Activated naive CD8-positive, alpha-beta T cell treated with anti-CD3 and anti-CD28 coated beads for 36 hours (primary cell): ENCODE results near the gene BBS5. TPM values are rescaled to one million over a fixed set of nuclear protein-coding genes. Genes with fewer than 3 reads are reported as not detected.
"Not testable (repeated sequence)": the region's sequence is repeated elsewhere in the genome, so short reads cannot be mapped to it uniquely, and the experiment has no call there.

Experiments used
- DNase-seq: peaks from one replicate; pipeline ENCODE4 v3.0.0; 2021
- H3K27ac Mint-ChIP-seq: one replicate; pipeline ENCODE4 v1.8.0; 2022; ENCODE audit warnings: mild to moderate bottlenecking, moderate library complexity, mixed read lengths
- H3K27me3 Mint-ChIP-seq: one replicate; pipeline ENCODE4 v1.8.0; 2022; ENCODE audit warnings: mild to moderate bottlenecking, mixed read lengths
- H3K36me3 Mint-ChIP-seq: one replicate; pipeline ENCODE4 v1.8.0; 2021; ENCODE audit warnings: mild to moderate bottlenecking, mixed read lengths
- H3K4me1 Mint-ChIP-seq: one replicate; pipeline ENCODE4 v1.8.0; 2021; ENCODE audit warnings: mixed read lengths
- H3K4me3 Mint-ChIP-seq: one replicate; pipeline ENCODE4 v1.8.0; 2022; ENCODE audit warnings: mild to moderate bottlenecking, moderate library complexity, mixed read lengths
- H3K9me3 Mint-ChIP-seq: one replicate; pipeline ENCODE4 v1.8.0; 2022; ENCODE audit warnings: mixed read lengths
- total RNA-seq, 2 experiments: library from RNA; stranded (reverse); gene quantifications; one replicate each; pipeline ENCODE4 v1.2.3, GENCODE V29; 2021

The BBS5 gene
- total RNA-seq, 2 experiments from 2014 or later, result 3.5 to 5.0 TPM

DNA sequence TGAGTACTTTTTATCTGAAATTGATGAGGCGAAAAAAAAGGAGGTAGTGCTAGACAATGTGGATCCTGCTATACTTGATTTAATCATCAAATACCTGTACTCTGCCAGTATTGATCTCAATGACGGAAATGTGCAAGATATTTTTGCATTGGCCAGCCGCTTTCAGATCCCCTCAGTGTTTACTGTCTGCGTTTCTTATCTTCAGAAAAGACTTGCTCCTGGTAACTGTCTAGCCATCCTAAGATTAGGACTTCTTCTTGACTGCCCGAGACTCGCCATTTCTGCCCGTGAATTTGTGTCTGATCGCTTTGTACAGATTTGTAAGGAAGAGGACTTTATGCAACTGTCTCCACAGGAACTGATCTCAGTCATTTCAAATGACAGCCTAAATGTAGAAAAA, 30.7 kb downstream of the BBS5 start:
- no peaks in the 10 kb centered on the region for H3K27me3 Mint-ChIP-seq
- H3K36me3 Mint-ChIP-seq, result peaks cover 4% of the 10 kb centered on the region
- no peaks in the 10 kb centered on the region for H3K4me1 Mint-ChIP-seq
- no peak overlapping the region for H3K4me3 Mint-ChIP-seq
- DNase-seq, result no peak
- no peak overlapping the region for H3K27ac Mint-ChIP-seq
- no peaks in the 10 kb centered on the region for H3K9me3 Mint-ChIP-seq

- Mint-ChIP-seq H3K4me1 (no peaks in the 10 kb centered on the region), H3K27ac (no peak overlapping the region), H3K36me3 (no peaks in the 10 kb centered on the region), H3K27me3 (no peaks in the 10 kb centered on the region), H3K9me3 (no peaks in the 10 kb centered on the region), H3K4me3 (no peak overlapping the region)
- DNase-seq, result no peak
Observed at GRCh38 chr2:169510496-169510895, 31.2 kb downstream of the BBS5 start.

- Mint-ChIP-seq H3K27me3 (no peaks in the 10 kb centered on the region), H3K36me3 (no peaks in the 10 kb centered on the region), H3K9me3 (no peaks in the 10 kb centered on the region), H3K27ac (no peak overlapping the region), H3K4me1 (no peaks in the 10 kb centered on the region), H3K4me3 (no peak overlapping the region)
- DNase-seq, result no peak
Observed at GRCh38 chr2:169511818-169512217, 32.5 kb downstream of the BBS5 start.

DNA sequence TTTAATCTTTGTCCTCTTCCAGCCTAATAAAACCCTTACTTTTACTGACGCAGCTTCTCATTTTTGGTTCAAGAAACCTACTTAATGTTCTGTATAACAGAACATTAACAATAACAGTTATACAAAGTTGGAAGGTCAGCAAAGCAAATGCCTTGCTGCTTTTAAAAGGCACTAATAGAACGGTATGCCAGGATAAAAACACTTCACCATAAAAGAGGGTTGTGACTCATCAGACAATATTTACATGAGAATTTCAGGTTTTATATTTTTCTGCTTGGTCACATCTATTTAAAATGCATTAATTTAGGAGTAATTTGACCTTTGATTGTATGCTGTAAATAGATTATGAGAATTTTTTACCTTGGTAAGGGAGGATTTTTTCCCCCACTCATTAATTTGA, 33.2 kb downstream of the BBS5 start:
- Mint-ChIP-seq H3K27ac (no peak overlapping the region), H3K27me3 (no peaks in the 10 kb centered on the region), H3K9me3 (no peaks in the 10 kb centered on the region), H3K4me1 (no peaks in the 10 kb centered on the region), H3K36me3 (no peaks in the 10 kb centered on the region), H3K4me3 (no peak overlapping the region)
- no peak for DNase-seq

GRCh38 chr2:169513094-169513493, 33.8 kb downstream of the BBS5 start:
- Mint-ChIP-seq H3K36me3 (no peaks in the 10 kb centered on the region), H3K4me1 (no peaks in the 10 kb centered on the region), H3K27me3 (no peaks in the 10 kb centered on the region), H3K27ac (no peak overlapping the region), H3K4me3 (no peak overlapping the region), H3K9me3 (no peaks in the 10 kb centered on the region)
- no peak for DNase-seq

GRCh38 chr2:169513926-169514325, 34.6 kb downstream of the BBS5 start:
- Mint-ChIP-seq H3K27me3 (no peaks in the 10 kb centered on the region), H3K4me3 (no peak overlapping the region), H3K4me1 (no peaks in the 10 kb centered on the region), H3K9me3 (no peaks in the 10 kb centered on the region), H3K27ac (no peak overlapping the region), H3K36me3 (no peaks in the 10 kb centered on the region)
- DNase-seq, result no peak

- H3K27me3 Mint-ChIP-seq, DNase-seq, H3K4me3 Mint-ChIP-seq, H3K9me3 Mint-ChIP-seq, H3K27ac Mint-ChIP-seq, H3K36me3 Mint-ChIP-seq, H3K4me1 Mint-ChIP-seq: not testable (repeated sequence)
Observed at GRCh38 chr2:169514758-169515157, 35.5 kb downstream of the BBS5 start.

- not testable (repeated sequence) for H3K4me3 Mint-ChIP-seq, H3K27me3 Mint-ChIP-seq, DNase-seq, H3K27ac Mint-ChIP-seq, H3K9me3 Mint-ChIP-seq, H3K36me3 Mint-ChIP-seq, H3K4me1 Mint-ChIP-seq
Observed at GRCh38 chr2:169516488-169516995, 37.2 kb downstream of the BBS5 start.

GRCh38 chr2:169520896-169521295, 41.6 kb downstream of the BBS5 start:
- H3K36me3 Mint-ChIP-seq, result no peaks in the 10 kb centered on the region
- no peak for DNase-seq
- no peak overlapping the region for H3K27ac Mint-ChIP-seq
- H3K4me3 Mint-ChIP-seq, result no peak overlapping the region
- H3K9me3 Mint-ChIP-seq, result no peaks in the 10 kb centered on the region
- no peaks in the 10 kb centered on the region for H3K4me1 Mint-ChIP-seq
- H3K27me3 Mint-ChIP-seq, result no peaks in the 10 kb centered on the region

DNA sequence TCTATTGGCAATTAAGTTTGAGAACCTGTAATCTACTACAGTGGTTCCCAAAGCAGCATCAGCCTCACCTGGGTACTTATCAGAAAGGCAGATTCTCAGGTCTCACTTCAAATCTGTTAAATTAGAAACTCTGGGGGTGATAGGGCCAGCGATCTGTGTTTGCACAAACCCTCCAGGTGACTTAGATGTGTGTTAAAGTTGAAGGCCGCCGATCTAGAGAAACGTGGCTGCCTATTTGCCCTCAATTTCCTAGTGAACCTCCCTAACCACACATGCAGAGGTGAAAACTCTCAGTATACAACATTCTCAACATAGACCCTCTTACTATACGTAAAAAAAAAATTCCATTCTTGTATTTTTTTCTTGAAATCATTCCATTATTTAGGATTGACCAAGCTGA, 44.4 kb downstream of the BBS5 start:
- Mint-ChIP-seq H3K4me1 (no peaks in the 10 kb centered on the region), H3K9me3 (no peaks in the 10 kb centered on the region), H3K36me3 (no peaks in the 10 kb centered on the region), H3K27ac (no peak overlapping the region), H3K27me3 (no peaks in the 10 kb centered on the region), H3K4me3 (no peak overlapping the region)
- no peak for DNase-seq

DNA sequence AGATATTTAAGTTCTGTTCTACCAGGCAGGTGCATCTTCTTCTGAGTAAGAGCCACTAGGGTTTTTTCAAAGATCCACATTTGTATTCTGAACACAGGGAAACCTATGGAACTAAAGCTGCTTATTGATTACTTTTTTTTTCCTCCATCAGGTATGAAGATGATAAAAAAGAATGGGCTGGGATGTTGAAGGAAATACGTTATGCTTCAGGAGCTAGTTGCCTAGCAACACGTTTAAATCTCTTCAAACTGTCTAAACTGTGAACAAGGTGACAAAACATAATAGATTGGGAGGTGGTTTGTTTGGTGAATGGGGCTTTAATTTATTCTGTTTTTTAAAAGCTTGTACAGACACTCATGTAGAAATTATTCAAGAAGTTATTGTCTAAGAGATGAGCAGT, 46.1 kb downstream of the BBS5 start:
- Mint-ChIP-seq H3K4me1 (no peaks in the 10 kb centered on the region), H3K27me3 (no peaks in the 10 kb centered on the region), H3K27ac (no peak overlapping the region), H3K4me3 (no peak overlapping the region), H3K36me3 (peaks cover 9% of the 10 kb centered on the region), H3K9me3 (no peaks in the 10 kb centered on the region)
- DNase-seq, result no peak

GRCh38 chr2:169526451-169526850, 47.2 kb downstream of the BBS5 start:
- Mint-ChIP-seq H3K4me3 (no peak overlapping the region), H3K36me3 (peaks cover 9% of the 10 kb centered on the region)
- DNase-seq, result no peak

GRCh38 chr2:169528271-169528701, 49.0 kb downstream of the BBS5 start:
- Mint-ChIP-seq H3K4me1 (no peaks in the 10 kb centered on the region), H3K27me3 (no peaks in the 10 kb centered on the region), H3K4me3 (no peak overlapping the region), H3K9me3 (no peaks in the 10 kb centered on the region), H3K36me3 (peaks cover 11% of the 10 kb centered on the region), H3K27ac (no peak overlapping the region)
- peak; percentile 66 for DNase-seq

More at GRCh38 chr2:169526451-169526850, 47.2 kb downstream of the BBS5 start:
- H3K27ac Mint-ChIP-seq, result no peak overlapping the region
- H3K9me3 Mint-ChIP-seq, result no peaks in the 10 kb centered on the region
- H3K27me3 Mint-ChIP-seq, result no peaks in the 10 kb centered on the region
- no peaks in the 10 kb centered on the region for H3K4me1 Mint-ChIP-seq

DNA sequence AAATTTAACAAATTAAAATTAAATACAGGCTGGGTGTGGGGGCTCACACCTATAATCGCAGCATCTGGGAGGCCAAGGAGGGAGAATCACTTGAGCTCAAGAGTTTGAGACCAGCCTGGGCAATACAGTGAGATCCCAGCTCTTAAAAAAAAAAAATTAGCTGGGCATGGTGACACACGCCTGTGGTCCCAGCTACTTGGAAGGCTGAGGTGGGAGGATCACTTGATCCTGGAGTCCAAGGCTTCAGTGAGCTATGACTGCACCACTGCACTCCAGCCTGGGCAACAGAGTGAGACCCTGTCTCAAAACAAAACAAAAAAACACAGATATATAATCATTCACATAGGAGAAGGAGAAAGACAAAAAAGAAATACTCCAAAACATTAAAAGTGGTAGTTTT, 60.2 kb downstream of the BBS5 start:
- H3K9me3 Mint-ChIP-seq, H3K27ac Mint-ChIP-seq, H3K27me3 Mint-ChIP-seq, H3K4me1 Mint-ChIP-seq, DNase-seq, H3K4me3 Mint-ChIP-seq: not testable (repeated sequence)
- peaks cover 15% of the 10 kb centered on the region for H3K36me3 Mint-ChIP-seq

DNA sequence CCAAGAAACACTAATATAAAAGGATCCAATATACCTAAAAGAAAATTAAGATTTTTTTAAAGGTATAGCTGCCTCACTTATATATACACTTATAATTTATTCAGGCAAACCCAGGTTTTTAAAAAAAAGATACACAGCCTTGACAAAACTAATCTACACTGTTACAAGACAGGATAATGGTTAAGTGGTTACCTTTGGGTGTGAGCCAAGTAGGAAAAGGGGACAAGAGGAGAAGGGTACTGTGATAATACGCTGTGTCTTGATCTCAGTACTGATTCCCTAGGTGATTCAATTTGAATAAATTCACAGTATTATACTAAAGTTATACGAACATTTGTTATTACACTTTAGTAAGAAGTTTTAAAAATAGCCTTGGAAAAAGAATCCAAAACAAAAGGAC, 60.9 kb downstream of the BBS5 start:
- DNase-seq, result no peak
- H3K27ac Mint-ChIP-seq, result no peak overlapping the region
- no peaks in the 10 kb centered on the region for H3K9me3 Mint-ChIP-seq
- no peaks in the 10 kb centered on the region for H3K27me3 Mint-ChIP-seq
- H3K4me3 Mint-ChIP-seq, result no peak overlapping the region
- no peaks in the 10 kb centered on the region for H3K4me1 Mint-ChIP-seq
- H3K36me3 Mint-ChIP-seq, result peaks cover 15% of the 10 kb centered on the region

GRCh38 chr2:169542433-169542832, 63.1 kb downstream of the BBS5 start:
- H3K36me3 Mint-ChIP-seq, result peaks cover 16% of the 10 kb centered on the region
- no peaks in the 10 kb centered on the region for H3K9me3 Mint-ChIP-seq
- no peak overlapping the region for H3K27ac Mint-ChIP-seq
- peaks cover 12% of the 10 kb centered on the region for H3K4me1 Mint-ChIP-seq
- H3K4me3 Mint-ChIP-seq, result no peak overlapping the region
- H3K27me3 Mint-ChIP-seq, result no peaks in the 10 kb centered on the region
- no peak for DNase-seq

- no peak overlapping the region for H3K4me3 Mint-ChIP-seq
- H3K4me1 Mint-ChIP-seq, result peaks cover 12% of the 10 kb centered on the region
- no peaks in the 10 kb centered on the region for H3K9me3 Mint-ChIP-seq
- no peaks in the 10 kb centered on the region for H3K27me3 Mint-ChIP-seq
- DNase-seq, result peak; percentile 6
- no peak overlapping the region for H3K27ac Mint-ChIP-seq
- H3K36me3 Mint-ChIP-seq, result peaks cover 15% of the 10 kb centered on the region
Observed at GRCh38 chr2:169546756-169547155, 67.5 kb downstream of the BBS5 start.
